Activated B cell treated with CpG ODN at 0.5 μM for 24 hours (primary cell): ENCODE data around the gene ADGRL1. TPM values are rescaled to one million over a fixed set of nuclear protein-coding genes. Genes with fewer than 3 reads are reported as not detected.

Experiments
- ATAC-seq: fragments of 200-7000 bp; cut with Tn5 transposase; one replicate; pipeline ENCODE4 v1.10.0; 2021; ENCODE audit warnings: low read depth, mild to moderate bottlenecking, moderate library complexity
- CTCF ChIA-PET: fragments of 350-600 bp; sonication (Branson Sonifier 250); formaldehyde crosslinking; loops from one replicate; lab custom pipeline; 2021; ENCODE audit warnings: antibody characterized with exemption; lab: Charles Lee
- POLR2A ChIA-PET: fragments of 350-600 bp; sonication (Branson Sonifier 250); formaldehyde crosslinking; loops from one replicate; lab custom pipeline; 2021; ENCODE audit warnings: antibody characterized with exemption; lab: Charles Lee
- DNase-seq: peaks from one replicate; pipeline ENCODE4 v3.0.0; 2022
- H3K27ac Mint-ChIP-seq: one replicate; pipeline ENCODE4 v1.8.0; 2020; ENCODE audit warnings: mixed read lengths
- H3K27me3 Mint-ChIP-seq: one replicate; pipeline ENCODE4 v1.8.0; 2021; ENCODE audit warnings: mixed read lengths
- H3K36me3 Mint-ChIP-seq: one replicate; pipeline ENCODE4 v1.8.0; 2021; ENCODE audit warnings: low read depth, mixed read lengths
- H3K4me1 Mint-ChIP-seq: one replicate; pipeline ENCODE4 v1.8.0; 2021; ENCODE audit warnings: mixed read lengths
- H3K4me3 Mint-ChIP-seq: one replicate; pipeline ENCODE4 v1.8.0; 2020; ENCODE audit warnings: mild to moderate bottlenecking, mixed read lengths
- H3K9me3 Mint-ChIP-seq: one replicate; pipeline ENCODE4 v1.8.0; 2020; ENCODE audit warnings: mixed read lengths
- intact Hi-C: fragments of 100-400 bp; cut with micrococcal nuclease; formaldehyde crosslinking; loops from one replicate; pipeline ENCODE4 v1.15.1; 2024
- total RNA-seq: library from RNA; stranded (reverse); gene quantifications from 2 replicates; pipeline ENCODE4 v1.2.3, GENCODE V29; 2022
- TF ChIP-seq, protein P1 (sequence below): fragments of 200-600 bp; IDR thresholded peaks from one replicate; pipeline ENCODE4 v1.8.0; 2022; ENCODE audit warnings: antibody characterized with exemption, mild to moderate bottlenecking

ADGRL1 gene
- total RNA-seq, 1 donor from 2014 or later = 1.4 TPM

DNA sequence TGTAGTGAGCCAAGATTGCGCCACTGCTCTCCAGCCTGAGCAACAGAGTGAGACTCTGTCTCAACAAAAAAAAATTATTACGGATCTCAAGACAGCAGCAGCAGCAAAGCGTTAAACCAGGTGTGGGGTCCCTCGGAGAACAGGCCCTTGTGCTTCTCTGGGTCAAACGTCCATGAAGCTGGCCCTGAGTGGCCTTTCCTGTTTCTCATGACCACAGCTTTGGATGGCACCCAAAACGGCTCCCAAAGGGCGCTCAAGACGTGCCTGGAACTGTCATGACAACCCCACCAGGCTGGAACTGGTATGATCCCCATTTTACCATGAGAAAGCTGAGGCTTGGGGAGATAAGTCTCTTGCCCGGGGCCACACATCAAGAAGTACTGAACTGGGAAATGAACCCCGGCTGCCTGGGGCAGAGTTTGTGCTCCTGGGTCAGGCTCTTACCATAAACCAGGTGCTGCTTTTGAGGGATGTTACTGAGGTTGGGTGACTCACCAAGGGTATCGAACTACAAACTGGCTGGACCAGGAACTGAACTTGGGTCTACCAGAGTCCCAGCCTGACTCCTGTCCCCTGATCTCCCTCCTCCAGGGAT, 103.8 kb downstream of the ADGRL1 start:
- POLR2A ChIA-PET = no interaction called here
- Mint-ChIP-seq H3K27me3 (no peaks in the 10 kb centered on the region), H3K4me1 (no peaks in the 10 kb centered on the region), H3K27ac (no peak overlapping the region), H3K36me3 (peaks cover 48% of the 10 kb centered on the region), H3K9me3 (no peaks in the 10 kb centered on the region), H3K4me3 (no peak overlapping the region)
- ATAC-seq = no peak
- CTCF ChIA-PET = no interaction called here
- intact Hi-C loops = no loop called here
- TF ChIP-seq, protein P1, sequence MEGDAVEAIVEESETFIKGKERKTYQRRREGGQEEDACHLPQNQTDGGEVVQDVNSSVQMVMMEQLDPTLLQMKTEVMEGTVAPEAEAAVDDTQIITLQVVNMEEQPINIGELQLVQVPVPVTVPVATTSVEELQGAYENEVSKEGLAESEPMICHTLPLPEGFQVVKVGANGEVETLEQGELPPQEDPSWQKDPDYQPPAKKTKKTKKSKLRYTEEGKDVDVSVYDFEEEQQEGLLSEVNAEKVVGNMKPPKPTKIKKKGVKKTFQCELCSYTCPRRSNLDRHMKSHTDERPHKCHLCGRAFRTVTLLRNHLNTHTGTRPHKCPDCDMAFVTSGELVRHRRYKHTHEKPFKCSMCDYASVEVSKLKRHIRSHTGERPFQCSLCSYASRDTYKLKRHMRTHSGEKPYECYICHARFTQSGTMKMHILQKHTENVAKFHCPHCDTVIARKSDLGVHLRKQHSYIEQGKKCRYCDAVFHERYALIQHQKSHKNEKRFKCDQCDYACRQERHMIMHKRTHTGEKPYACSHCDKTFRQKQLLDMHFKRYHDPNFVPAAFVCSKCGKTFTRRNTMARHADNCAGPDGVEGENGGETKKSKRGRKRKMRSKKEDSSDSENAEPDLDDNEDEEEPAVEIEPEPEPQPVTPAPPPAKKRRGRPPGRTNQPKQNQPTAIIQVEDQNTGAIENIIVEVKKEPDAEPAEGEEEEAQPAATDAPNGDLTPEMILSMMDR = no peak
- no peak for DNase-seq

DNA sequence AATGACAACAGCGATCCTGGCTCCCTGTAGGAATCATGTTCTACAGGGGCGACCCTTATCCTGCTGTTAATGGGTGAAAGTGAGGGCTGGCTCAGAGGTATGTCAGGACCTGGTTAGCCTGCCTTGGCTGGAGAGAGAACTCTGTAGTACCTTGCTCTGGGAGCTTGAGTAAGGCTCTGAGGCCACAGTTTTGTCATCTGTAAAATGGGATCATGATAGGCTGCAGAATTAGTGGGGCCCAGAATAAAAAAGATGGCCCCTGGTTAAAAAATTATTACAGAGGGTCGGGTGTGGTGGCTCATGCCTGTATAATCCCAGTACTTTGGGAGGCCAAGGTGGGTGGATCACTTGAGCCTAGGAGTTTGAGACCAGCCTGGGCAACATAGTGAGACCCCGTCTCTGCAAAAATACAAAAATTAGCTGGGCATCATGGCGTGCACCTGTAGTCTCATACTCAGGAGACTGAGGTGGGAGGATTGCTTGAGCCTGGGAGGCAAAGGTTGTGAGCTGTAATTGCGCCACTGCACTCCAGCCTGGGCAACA, 104.9 kb downstream of the ADGRL1 start:
- TF ChIP-seq, protein P1 = no peak
- no peak for DNase-seq
- Mint-ChIP-seq H3K27ac (no peak overlapping the region), H3K9me3 (no peaks in the 10 kb centered on the region), H3K4me1 (no peaks in the 10 kb centered on the region), H3K36me3 (peaks cover 46% of the 10 kb centered on the region), H3K27me3 (no peaks in the 10 kb centered on the region), H3K4me3 (no peak overlapping the region)
- intact Hi-C loops = no loop called here
- POLR2A ChIA-PET = no interaction called here
- CTCF ChIA-PET = no interaction called here
- ATAC-seq = no peak

Other genes starting within 250 kb of the ADGRL1 start
- 19.0 and 19.9 TPM in 2 replicates for gene RFX1, start 199.8 kb downstream of the ADGRL1 start, total RNA-seq
- not detected in 2 replicates for gene RLN3, start 178.0 kb downstream of the ADGRL1 start, total RNA-seq
- 34.5 and 34.6 TPM in 2 replicates for gene IL27RA, start 174.4 kb downstream of the ADGRL1 start, total RNA-seq
- not detected in 2 replicates for gene PALM3, start 144.1 kb downstream of the ADGRL1 start, total RNA-seq
- 0.15 and 0.18 TPM in 2 replicates for gene MISP3, start 133.4 kb downstream of the ADGRL1 start, total RNA-seq
- not detected in 2 replicates for gene C19orf67, start 120.4 kb downstream of the ADGRL1 start, total RNA-seq
- 32.7 and 36.0 TPM in 2 replicates for gene SAMD1, start 115.4 kb downstream of the ADGRL1 start, total RNA-seq
- 41.6 and 43.7 TPM in 2 replicates for gene PRKACA, start 88.4 kb downstream of the ADGRL1 start, total RNA-seq
- gene ASF1B, start 69.6 kb downstream of the ADGRL1 start, total RNA-seq = 3.4 and 3.7 TPM in 2 replicates
- 129 and 135 TPM in 2 replicates for gene ADGRE5, start 175.3 kb upstream of the ADGRL1 start, total RNA-seq
- 210 and 211 TPM in 2 replicates for gene DDX39A, start 213.2 kb upstream of the ADGRL1 start, total RNA-seq
- gene PKN1, start 227.1 kb upstream of the ADGRL1 start, total RNA-seq = 139 and 159 TPM in 2 replicates